GM12872 (cell line): Measurements from ENCODE around the gene KRTAP12-2.

Source experiments
- TF ChIP-seq, protein P1 (sequence below): IDR thresholded peaks from 3 replicates; pipeline ENCODE4 v1.5.1; 2011; ENCODE audit warnings: low read depth, mild to moderate bottlenecking, low read length, moderate library complexity; ENCODE audit not compliant: insufficient read depth

The KRTAP12-2 gene

DNA sequence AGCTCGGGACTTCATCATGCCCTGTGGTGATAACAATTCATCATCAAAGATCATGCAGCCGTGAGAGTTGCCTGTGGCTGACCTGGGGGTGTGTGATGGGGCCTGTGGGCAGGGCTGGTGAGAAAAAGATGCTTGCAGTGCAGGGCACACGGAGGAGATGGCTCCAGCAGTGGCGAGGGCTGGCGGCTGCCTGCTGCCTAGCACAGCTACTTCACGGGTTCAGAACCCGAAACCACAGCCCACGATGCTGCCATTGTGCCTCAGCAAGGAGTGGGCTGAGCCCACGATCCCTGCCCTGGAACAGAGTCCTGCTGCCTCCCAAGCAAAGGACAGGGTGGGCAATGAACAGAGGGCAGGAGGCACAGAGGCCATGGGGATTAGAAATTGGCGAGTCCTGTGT lies 40.5 kb downstream of the KRTAP12-2 start:
- TF ChIP-seq, protein P1, sequence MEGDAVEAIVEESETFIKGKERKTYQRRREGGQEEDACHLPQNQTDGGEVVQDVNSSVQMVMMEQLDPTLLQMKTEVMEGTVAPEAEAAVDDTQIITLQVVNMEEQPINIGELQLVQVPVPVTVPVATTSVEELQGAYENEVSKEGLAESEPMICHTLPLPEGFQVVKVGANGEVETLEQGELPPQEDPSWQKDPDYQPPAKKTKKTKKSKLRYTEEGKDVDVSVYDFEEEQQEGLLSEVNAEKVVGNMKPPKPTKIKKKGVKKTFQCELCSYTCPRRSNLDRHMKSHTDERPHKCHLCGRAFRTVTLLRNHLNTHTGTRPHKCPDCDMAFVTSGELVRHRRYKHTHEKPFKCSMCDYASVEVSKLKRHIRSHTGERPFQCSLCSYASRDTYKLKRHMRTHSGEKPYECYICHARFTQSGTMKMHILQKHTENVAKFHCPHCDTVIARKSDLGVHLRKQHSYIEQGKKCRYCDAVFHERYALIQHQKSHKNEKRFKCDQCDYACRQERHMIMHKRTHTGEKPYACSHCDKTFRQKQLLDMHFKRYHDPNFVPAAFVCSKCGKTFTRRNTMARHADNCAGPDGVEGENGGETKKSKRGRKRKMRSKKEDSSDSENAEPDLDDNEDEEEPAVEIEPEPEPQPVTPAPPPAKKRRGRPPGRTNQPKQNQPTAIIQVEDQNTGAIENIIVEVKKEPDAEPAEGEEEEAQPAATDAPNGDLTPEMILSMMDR, result no peak

- TF ChIP-seq, protein P1, result no peak
These were observed 41.0 kb downstream of the KRTAP12-2 start for GRCh38 chr21:44625756-44626155.

GRCh38 chr21:44623575-44623974 lies 43.2 kb downstream of the KRTAP12-2 start:
- TF ChIP-seq, protein P1, result no peak

- TF ChIP-seq, protein P1, result no peak
These were observed 46.8 kb downstream of the KRTAP12-2 start for GRCh38 chr21:44619886-44620285.

DNA sequence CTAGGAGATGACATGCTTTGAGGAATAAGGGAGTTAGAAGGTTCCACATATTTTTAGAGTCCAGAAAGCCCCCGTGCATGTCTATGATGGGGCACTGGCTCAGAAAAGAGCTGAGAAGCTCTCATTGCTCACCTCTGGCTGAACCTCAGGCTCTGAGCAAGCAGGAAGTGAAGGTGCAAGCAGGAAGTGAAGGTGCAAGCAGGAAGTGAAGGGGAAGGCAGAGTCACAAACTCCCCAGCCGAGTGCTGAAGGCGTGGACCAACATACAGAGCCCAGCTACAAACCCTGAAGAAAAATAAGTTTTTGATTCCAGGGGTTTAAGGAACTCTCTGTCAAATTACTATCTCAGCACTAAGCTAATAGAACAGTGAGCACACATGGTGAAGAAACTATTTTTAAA lies 47.8 kb downstream of the KRTAP12-2 start:
- TF ChIP-seq, protein P1, result no peak

DNA sequence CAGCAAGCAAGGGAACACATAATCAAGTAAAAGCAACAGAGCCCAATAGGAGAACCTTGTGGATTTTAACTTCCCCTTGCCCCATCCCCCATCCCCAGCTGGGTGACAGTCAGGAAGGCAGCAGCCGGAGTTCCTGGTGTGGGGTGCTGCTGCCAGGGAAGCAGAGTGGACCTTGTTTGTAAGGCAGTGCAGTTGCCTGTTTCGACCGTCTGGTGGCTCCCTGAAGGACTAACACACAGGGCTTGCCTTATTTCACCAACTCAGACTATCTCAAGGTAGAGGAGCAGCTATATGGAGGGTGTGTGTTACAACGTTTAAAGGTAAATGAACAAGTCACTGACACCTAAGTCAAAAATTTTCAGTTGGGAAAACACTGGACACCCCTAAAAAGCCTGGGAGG lies 48.2 kb downstream of the KRTAP12-2 start:
- TF ChIP-seq, protein P1, result 0 out of 3 replicates have a peak, but pooled peaks have one; percentile 28

DNA sequence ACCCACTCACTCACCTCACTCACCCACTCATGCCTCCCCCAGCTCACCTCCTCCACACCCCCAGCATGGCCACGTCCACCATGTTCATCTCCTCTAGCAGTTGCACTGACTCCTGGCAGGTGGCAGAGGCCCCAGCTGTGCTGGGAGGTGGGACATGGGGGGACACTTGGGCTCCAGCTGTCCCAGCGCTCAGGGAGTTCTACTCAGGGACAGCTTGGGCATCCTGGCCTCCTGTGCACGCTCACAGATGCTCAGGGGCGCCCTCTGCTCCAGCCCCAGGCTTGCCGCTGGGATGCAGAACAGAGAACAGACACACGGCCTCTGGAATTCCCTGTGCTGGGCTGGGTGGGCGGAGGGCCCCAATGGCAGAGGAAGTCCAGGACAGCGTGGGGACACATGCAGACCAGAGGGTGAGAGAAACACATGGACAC lies 49.6 kb downstream of the KRTAP12-2 start:
- TF ChIP-seq, protein P1, result no peak

- TF ChIP-seq, protein P1, result no peak
These were observed 50.2 kb downstream of the KRTAP12-2 start for GRCh38 chr21:44616591-44616926.
